CD4-positive, alpha-beta memory T cell (primary cell): Measurements from ENCODE around the gene COL4A2. TPM values are rescaled to one million over a fixed set of nuclear protein-coding genes. Genes with fewer than 3 reads are reported as not detected.
"Not testable (repeated sequence)": the region's sequence is repeated elsewhere in the genome, so short reads cannot be mapped to it uniquely, and the experiment has no call there.

Experiments used
- CTCF ChIA-PET: fragments of 350-600 bp; sonication (Branson Sonifier 250); formaldehyde crosslinking; loops from one replicate; lab custom pipeline; 2021; ENCODE audit warnings: inconsistent platforms; ENCODE audit not compliant: partially characterized antibody; lab: Charles Lee
- POLR2A ChIA-PET: fragments of 350-600 bp; sonication (Branson Sonifier 250); formaldehyde crosslinking; loops from one replicate; lab custom pipeline; 2021; ENCODE audit not compliant: partially characterized antibody; lab: Charles Lee
- DNase-seq, 5 donors: peaks; one replicate each; pipeline versions ENCODE4 v3.0.0 to v3.0.0-alpha.2; 2020 to 2022; ENCODE audit warnings: mixed read lengths in 1 of 5
- H3K27ac ChIP-seq: one replicate; pipeline ENCODE4 v1.7.0; 2013; ENCODE audit warnings: low read depth, low read length
- H3K27me3 ChIP-seq: 2 replicates; pipeline ENCODE4 v1.7.0; 2013; ENCODE audit warnings: mild to moderate bottlenecking, low read length, moderate library complexity; ENCODE audit not compliant: insufficient read depth
- H3K36me3 ChIP-seq: 2 replicates; pipeline ENCODE4 v1.7.0; 2013; ENCODE audit warnings: mild to moderate bottlenecking, low read length, moderate library complexity; ENCODE audit not compliant: insufficient read depth
- H3K4me1 ChIP-seq: 2 replicates; pipeline ENCODE4 v1.7.0; 2013; ENCODE audit warnings: mild to moderate bottlenecking, low read length, moderate library complexity; ENCODE audit not compliant: insufficient read depth
- H3K4me3 ChIP-seq, 2 donors: one replicate each; pipeline ENCODE4 v1.7.0; 2013; ENCODE audit warnings: low read length in 2 of 2, mild to moderate bottlenecking in 1 of 2
- H3K9me3 ChIP-seq, 2 donors: one replicate each; pipeline ENCODE4 v1.7.0; 2013; ENCODE audit warnings: low read length in 2 of 2, control low read depth in 1 of 2; ENCODE audit not compliant: control insufficient read depth in 1 of 2
- H3K27ac Mint-ChIP-seq, 7 donors: one replicate each; pipeline ENCODE4 v1.8.0; 2020 to 2021; ENCODE audit warnings: mixed read lengths in 7 of 7, mild to moderate bottlenecking in 6 of 7, inconsistent platforms in 3 of 7, moderate library complexity in 3 of 7
- H3K27me3 Mint-ChIP-seq, 2 donors: one replicate each; pipeline ENCODE4 v1.8.0; 2020 to 2021; ENCODE audit warnings: mixed read lengths in 2 of 2
- H3K36me3 Mint-ChIP-seq, 2 donors: one replicate each; pipeline ENCODE4 v1.8.0; 2020 to 2021; ENCODE audit warnings: mixed read lengths in 2 of 2, inconsistent platforms in 1 of 2, mild to moderate bottlenecking in 1 of 2
- H3K4me1 Mint-ChIP-seq, 4 donors: one replicate each; pipeline ENCODE4 v1.8.0; 2020 to 2021; ENCODE audit warnings: mixed read lengths in 4 of 4, mild to moderate bottlenecking in 1 of 4
- H3K4me3 Mint-ChIP-seq, 8 donors: one replicate each; pipeline ENCODE4 v1.8.0; 2020 to 2021; ENCODE audit warnings: mixed read lengths in 8 of 8, mild to moderate bottlenecking in 7 of 8, moderate library complexity in 6 of 8, inconsistent platforms in 3 of 8
- H3K9me3 Mint-ChIP-seq, 8 donors: one replicate each; pipeline ENCODE4 v1.8.0; 2020 to 2021; ENCODE audit warnings: mixed read lengths in 8 of 8, mild to moderate bottlenecking in 5 of 8, inconsistent platforms in 3 of 8, moderate library complexity in 1 of 8
- intact Hi-C: fragments of 100-400 bp; cut with micrococcal nuclease; formaldehyde crosslinking; loops from one replicate; pipeline ENCODE4 v1.15.1; 2023
- polyA plus RNA-seq, 2 donors: library from polyadenylated mRNA; unstranded; fragments of 300-500 nt; fragmentation: Illumina TruSeq; gene quantifications; one replicate each; pipeline ENCODE4 v1.2.3, GENCODE V29; 2021
- total RNA-seq, 2 experiments: library from RNA; stranded (reverse); gene quantifications; one replicate each; pipeline ENCODE4 v1.2.3, GENCODE V29; 2021

The COL4A2 gene
- total and polyA plus RNA-seq, 4 experiments from 2014 or later: not detected

DNA sequence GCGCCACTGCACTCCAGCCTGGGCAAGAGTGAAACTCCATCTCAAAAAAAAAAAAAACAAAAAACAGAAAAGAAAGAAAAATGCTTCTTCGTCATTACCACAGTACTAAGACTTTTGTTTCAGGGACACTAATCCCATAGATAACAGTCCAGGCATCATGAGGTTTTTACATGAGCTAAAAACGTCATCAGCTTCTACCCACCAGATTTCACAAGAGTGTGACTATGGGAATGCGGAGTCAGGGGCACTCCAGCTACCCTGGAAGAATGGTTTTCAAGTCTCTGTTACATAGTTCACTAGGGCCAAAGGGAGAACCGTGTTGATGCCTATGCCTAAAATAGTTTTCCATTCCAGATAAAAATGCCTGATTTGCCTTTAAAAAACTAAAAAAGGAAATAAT, 221.3 kb downstream of the COL4A2 start:
- no peak overlapping the region for H3K27ac ChIP-seq
- no peaks in the 10 kb centered on the region for H3K27me3 Mint-ChIP-seq
- no peaks in the 10 kb centered on the region for H3K27me3 ChIP-seq
- no peak overlapping the region for H3K4me3 ChIP-seq
- H3K27ac Mint-ChIP-seq: no peak overlapping the region
- H3K36me3 ChIP-seq: no peaks in the 10 kb centered on the region
- no peak overlapping the region for H3K4me3 Mint-ChIP-seq
- H3K9me3 Mint-ChIP-seq: no peaks in the 10 kb centered on the region
- DNase-seq: no peak
- peaks cover 16 to 33% (median 24%) of the 10 kb centered on the region in 4 donors for H3K4me1 Mint-ChIP-seq
- no peaks in the 10 kb centered on the region for H3K9me3 ChIP-seq
- ChIA-PET CTCF (interaction anchor here (0.7 kb wide), 2 partner anchors 24 to 59 kb away, joined by 3 to 4 read pairs; no protein-coding TSS in a partner anchor), POLR2A (no interaction called here)
- intact Hi-C loops: no loop called here
- peaks cover 17% of the 10 kb centered on the region for H3K4me1 ChIP-seq
- no peaks in the 10 kb centered on the region for H3K36me3 Mint-ChIP-seq

DNA sequence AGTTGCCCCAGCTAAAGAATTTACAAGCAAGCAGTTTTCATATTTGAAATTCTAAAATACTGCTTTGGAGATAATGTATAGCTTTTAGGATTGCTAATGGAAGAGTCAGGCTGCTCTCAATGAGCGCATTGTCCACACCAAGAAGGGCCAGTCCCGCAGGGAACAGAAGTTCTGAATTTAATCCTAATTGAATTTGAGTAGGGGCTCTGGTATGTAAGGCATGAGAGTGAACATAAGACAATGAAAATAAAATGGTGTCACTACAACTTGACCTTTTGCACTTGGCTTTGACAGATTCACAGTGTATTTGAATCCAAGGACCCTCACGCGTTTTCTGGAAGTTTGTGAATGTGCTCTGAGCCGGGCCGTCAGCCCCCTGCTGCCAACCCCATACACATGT, 221.8 kb downstream of the COL4A2 start:
- H3K27me3 ChIP-seq: no peaks in the 10 kb centered on the region
- intact Hi-C loops: no loop called here
- POLR2A ChIA-PET: no interaction called here
- CTCF ChIA-PET: interaction anchor here (0.7 kb wide), 2 partner anchors 23 to 60 kb away, joined by 3 to 4 read pairs; no protein-coding TSS in a partner anchor
- Mint-ChIP-seq H3K27me3 (no peaks in the 10 kb centered on the region), H3K36me3 (no peaks in the 10 kb centered on the region), H3K9me3 (no peaks in the 10 kb centered on the region), H3K4me3 (no peak overlapping the region), H3K27ac (no peak overlapping the region), H3K4me1 (peaks cover 16 to 32% (median 24%) of the 10 kb centered on the region in 4 donors)
- no peak overlapping the region for H3K27ac ChIP-seq
- H3K4me1 ChIP-seq: peaks cover 17% of the 10 kb centered on the region
- no peak for DNase-seq
- no peaks in the 10 kb centered on the region for H3K9me3 ChIP-seq
- no peak overlapping the region for H3K4me3 ChIP-seq
- no peaks in the 10 kb centered on the region for H3K36me3 ChIP-seq

DNA sequence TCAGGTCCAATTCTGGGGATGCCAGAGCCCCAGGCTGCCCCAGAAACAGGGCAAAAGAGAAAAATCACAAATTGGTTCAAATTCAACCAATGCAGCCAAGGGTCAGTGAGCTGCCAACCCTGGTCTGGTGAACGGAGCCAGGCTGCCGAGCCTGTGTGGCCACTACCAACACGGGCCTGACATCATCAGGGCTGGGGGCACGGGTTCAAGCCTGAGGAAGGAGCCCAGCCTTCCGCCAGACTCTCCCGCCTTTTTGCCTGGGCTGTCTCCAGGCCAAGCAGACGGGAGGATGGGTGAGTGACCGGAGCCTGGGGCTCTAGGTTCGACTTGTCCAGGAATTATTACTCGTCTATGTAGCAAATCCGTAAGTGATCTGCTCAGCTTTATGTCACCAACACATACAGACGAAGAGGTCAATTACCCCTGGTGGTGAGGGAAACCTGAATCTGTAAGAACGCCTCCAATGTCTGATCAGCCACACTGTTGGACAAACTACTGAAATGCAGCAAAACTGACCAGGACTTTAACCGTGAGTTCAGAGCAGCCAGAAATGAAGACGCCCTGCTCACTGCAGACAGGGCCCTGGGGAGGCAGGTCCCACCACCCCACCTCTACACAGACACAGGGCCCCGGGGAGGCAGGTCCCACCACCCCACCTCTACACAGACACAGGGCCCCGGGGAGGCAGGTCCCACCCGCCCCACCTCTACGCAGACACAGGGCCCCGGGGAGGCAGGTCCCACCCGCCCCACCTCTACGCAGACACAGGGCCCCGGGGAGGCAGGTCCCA, 222.6 kb downstream of the COL4A2 start:
- no peaks in the 10 kb centered on the region for H3K36me3 Mint-ChIP-seq
- CTCF ChIA-PET: no interaction called here
- no peaks in the 10 kb centered on the region for H3K27me3 Mint-ChIP-seq
- H3K4me1 Mint-ChIP-seq: peaks cover 11 to 24% (median 18%) of the 10 kb centered on the region in 4 donors
- no peak overlapping the region for H3K4me3 ChIP-seq
- no peak overlapping the region for H3K27ac Mint-ChIP-seq
- intact Hi-C loops: no loop called here
- POLR2A ChIA-PET: no interaction called here
- H3K36me3 ChIP-seq: no peaks in the 10 kb centered on the region
- no peak for DNase-seq
- no peak overlapping the region for H3K27ac ChIP-seq
- H3K9me3 ChIP-seq: no peaks in the 10 kb centered on the region
- H3K4me1 ChIP-seq: peaks cover 12% of the 10 kb centered on the region
- no peak overlapping the region for H3K4me3 Mint-ChIP-seq
- H3K9me3 Mint-ChIP-seq: no peaks in the 10 kb centered on the region
- H3K27me3 ChIP-seq: no peaks in the 10 kb centered on the region

DNA sequence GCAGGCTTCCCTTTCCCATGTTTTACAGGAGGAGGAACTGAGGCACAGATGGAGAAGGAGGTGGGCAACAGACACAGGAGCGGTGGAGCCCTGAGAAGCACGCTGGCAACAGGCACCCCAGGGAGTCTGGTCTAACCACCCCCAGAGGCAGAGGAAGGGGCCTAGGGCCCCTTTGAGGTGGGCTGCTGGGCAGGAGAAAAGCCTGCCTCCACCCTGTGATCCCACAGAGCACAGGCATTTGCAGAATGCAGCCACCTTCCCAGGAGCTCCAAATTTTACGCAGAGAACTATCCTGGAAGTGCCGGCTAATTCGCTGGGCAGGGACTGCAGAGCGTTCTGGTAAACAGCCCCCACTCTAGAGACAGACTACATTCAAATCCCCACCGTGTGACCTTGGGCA, 224.0 kb downstream of the COL4A2 start:
- Mint-ChIP-seq H3K36me3 (no peaks in the 10 kb centered on the region), H3K27ac (no peak overlapping the region), H3K27me3 (no peaks in the 10 kb centered on the region), H3K4me1 (peaks cover 2 to 14% (median 6%) of the 10 kb centered on the region in 4 donors), H3K9me3 (no peaks in the 10 kb centered on the region), H3K4me3 (no peak overlapping the region)
- H3K36me3 ChIP-seq: no peaks in the 10 kb centered on the region
- no peak overlapping the region for H3K27ac ChIP-seq
- no peaks in the 10 kb centered on the region for H3K27me3 ChIP-seq
- CTCF ChIA-PET: no interaction called here
- intact Hi-C loops: no loop called here
- POLR2A ChIA-PET: no interaction called here
- no peak for DNase-seq
- H3K9me3 ChIP-seq: no peaks in the 10 kb centered on the region
- H3K4me1 ChIP-seq: no peaks in the 10 kb centered on the region
- no peak overlapping the region for H3K4me3 ChIP-seq

DNA sequence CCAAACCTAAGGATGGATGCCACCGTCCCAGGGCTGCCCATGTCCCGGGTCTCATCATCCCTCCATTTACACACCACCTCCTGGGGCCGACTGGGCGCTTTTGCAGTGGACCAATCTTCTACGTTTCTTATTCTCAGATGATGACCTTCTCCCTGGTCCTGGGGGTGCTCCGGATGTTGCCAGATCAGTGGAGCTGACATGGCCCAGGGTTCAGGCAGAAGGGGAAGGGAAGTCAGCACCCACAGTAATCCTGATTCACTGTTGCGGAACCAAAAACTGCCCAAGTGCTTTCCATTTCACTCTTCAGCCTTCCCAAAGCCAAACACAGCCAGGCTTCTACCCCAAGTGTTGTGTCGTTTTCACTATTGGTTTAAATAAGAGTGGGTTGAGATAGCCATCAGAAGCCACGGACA, 224.6 kb downstream of the COL4A2 start:
- no peaks in the 10 kb centered on the region for H3K9me3 Mint-ChIP-seq
- no peaks in the 10 kb centered on the region for H3K36me3 ChIP-seq
- H3K27ac Mint-ChIP-seq: no peak overlapping the region
- no peak overlapping the region for H3K4me3 Mint-ChIP-seq
- no peaks in the 10 kb centered on the region for H3K9me3 ChIP-seq
- CTCF ChIA-PET: no interaction called here
- POLR2A ChIA-PET: no interaction called here
- intact Hi-C loops: no loop called here
- H3K27me3 Mint-ChIP-seq: no peaks in the 10 kb centered on the region
- H3K27ac ChIP-seq: no peak overlapping the region
- no peaks in the 10 kb centered on the region for H3K4me1 ChIP-seq
- no peaks in the 10 kb centered on the region for H3K27me3 ChIP-seq
- DNase-seq: no peak
- H3K4me3 ChIP-seq: no peak overlapping the region
- peaks cover 2 to 11% (median 4%) of the 10 kb centered on the region in 4 donors for H3K4me1 Mint-ChIP-seq
- H3K36me3 Mint-ChIP-seq: no peaks in the 10 kb centered on the region

DNA sequence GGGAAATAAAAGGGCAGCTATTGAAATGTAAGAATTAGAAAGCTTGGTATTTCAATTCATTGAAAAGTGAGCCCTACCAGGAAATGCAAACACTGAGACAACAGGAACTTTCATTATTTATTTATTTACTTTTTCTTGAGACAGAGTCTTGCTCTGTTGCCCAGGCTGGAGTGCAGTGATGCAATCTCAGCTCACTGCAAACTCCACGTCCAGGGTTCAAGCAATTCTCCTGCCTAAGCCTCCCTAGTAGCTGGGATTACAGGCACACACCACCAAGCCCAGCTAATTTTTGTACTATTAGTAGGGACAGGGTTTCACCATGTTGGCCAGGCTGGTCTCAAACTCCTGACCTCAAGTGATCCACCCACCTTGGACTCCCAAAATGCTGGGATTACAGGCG, 225.2 kb downstream of the COL4A2 start:
- H3K9me3 Mint-ChIP-seq, H3K4me1 Mint-ChIP-seq, H3K36me3 ChIP-seq, H3K4me1 ChIP-seq, H3K36me3 Mint-ChIP-seq, H3K27ac Mint-ChIP-seq, CTCF ChIA-PET, DNase-seq, H3K9me3 ChIP-seq, POLR2A ChIA-PET, H3K4me3 Mint-ChIP-seq, H3K27me3 Mint-ChIP-seq, H3K27ac ChIP-seq, intact Hi-C loops, H3K4me3 ChIP-seq, H3K27me3 ChIP-seq: not testable (repeated sequence)

DNA sequence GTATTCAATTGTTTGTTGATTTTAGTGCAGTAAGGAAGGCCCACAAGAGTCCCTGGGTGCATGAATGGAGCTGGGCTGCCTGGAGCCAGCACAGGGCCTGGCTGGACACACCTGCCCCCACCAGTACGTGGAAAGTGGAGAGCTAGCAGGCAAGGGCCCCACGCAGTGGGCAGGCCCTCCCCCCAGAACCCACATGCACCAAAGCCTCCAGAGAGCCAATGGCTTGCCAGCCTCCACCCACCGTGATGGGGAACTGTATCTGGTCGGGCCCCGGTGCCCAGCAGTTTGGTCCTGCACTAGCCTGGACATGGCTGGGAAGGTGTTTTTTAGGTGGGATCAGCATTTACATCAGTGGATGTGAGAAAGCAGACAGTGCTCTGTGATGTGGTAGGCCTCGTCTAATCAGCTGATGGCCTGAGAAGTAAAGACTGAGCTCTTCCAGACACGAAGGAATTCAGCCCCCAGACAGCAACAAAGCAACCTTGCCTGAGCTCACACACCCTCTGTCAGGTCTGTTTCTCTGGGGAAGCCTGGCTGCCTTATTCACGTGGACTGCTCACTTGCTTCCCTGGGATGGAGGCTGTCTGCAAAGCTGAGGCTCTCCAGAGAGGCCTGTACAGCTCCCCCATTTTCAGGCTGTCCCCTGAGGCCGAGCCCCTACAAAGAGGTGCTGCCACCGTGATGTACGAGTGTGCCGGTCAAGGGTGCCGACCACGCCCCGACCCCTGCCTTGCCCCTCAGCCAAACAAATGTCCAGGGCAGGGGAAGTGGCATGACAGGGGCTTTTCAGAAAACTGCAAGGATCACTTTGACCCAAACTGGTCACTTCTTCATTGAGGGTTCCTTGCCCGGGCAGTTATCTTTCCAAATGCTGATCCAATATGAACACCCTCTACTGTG, 226.9 kb downstream of the COL4A2 start:
- Mint-ChIP-seq H3K27ac (peak overlapping the region in 1 of 7 donors; percentile 62), H3K36me3 (no peaks in the 10 kb centered on the region), H3K9me3 (no peaks in the 10 kb centered on the region), H3K4me3 (no peak overlapping the region), H3K4me1 (peaks cover 0 to 7% (median 4%) of the 10 kb centered on the region in 4 donors), H3K27me3 (no peaks in the 10 kb centered on the region)
- no peak for DNase-seq
- intact Hi-C loops: no loop called here
- Histone ChIP-seq H3K36me3 (no peaks in the 10 kb centered on the region), H3K4me3 (no peak overlapping the region), H3K27me3 (no peaks in the 10 kb centered on the region), H3K27ac (no peak overlapping the region), H3K4me1 (no peaks in the 10 kb centered on the region), H3K9me3 (no peaks in the 10 kb centered on the region)
- CTCF ChIA-PET: no interaction called here
- POLR2A ChIA-PET: no interaction called here
